GM13977 (cell line): ENCODE measurements around the gene TMEM132C.

Experiments used
- DNase-seq: peaks from one replicate; pipeline ENCODE4 v3.0.0; 2012; ENCODE audit warnings: low spot score
- CTCF ChIP-seq: IDR thresholded peaks from 2 replicates; pipeline ENCODE4 v1.5.1; 2012; ENCODE audit warnings: mild to moderate bottlenecking, control low read depth; ENCODE audit not compliant: insufficient read depth; ENCODE audit errors: extremely low read depth, missing control alignments
- in situ Hi-C: fragments of 300-500 bp; cut with MboI; formaldehyde crosslinking; loops from one replicate; pipeline ENCODE4 v1.12.0; 2022; ENCODE audit warnings: low sequenced_read_pairs, low pct_unique_long_range_greater_than_20kb, mixed read lengths, inconsistent platforms; ENCODE audit not compliant: unreplicated experiment

The TMEM132C gene

GRCh38 chr12:128606051-128606450, 339.1 kb downstream of the TMEM132C start:
- in situ Hi-C loops = no loop called here
- TF ChIP-seq CTCF = no peak
- no peak for DNase-seq

GRCh38 chr12:128606538-128606937, 339.6 kb downstream of the TMEM132C start:
- TF ChIP-seq CTCF = no peak
- DNase-seq = no peak
- in situ Hi-C loops = no loop called here

- DNase-seq = no peak
- no peak for TF ChIP-seq CTCF
- in situ Hi-C loops = no loop called here
Observed at GRCh38 chr12:128606970-128607369, 340.0 kb downstream of the TMEM132C start.

- TF ChIP-seq CTCF = no peak
- no peak for DNase-seq
- in situ Hi-C loops = no loop called here
Observed at GRCh38 chr12:128607641-128608040, 340.7 kb downstream of the TMEM132C start.

- in situ Hi-C loops = no loop called here
Observed at GRCh38 chr12:128609861-128610260, 342.9 kb downstream of the TMEM132C start.

GRCh38 chr12:128611736-128612135, 344.8 kb downstream of the TMEM132C start:
- in situ Hi-C loops = no loop called here
- no peak for TF ChIP-seq CTCF
- no peak for DNase-seq

More at GRCh38 chr12:128609861-128610260, 342.9 kb downstream of the TMEM132C start:
- DNase-seq = no peak
- no peak for TF ChIP-seq CTCF

- TF ChIP-seq CTCF = no peak
- in situ Hi-C loops = no loop called here
- no peak for DNase-seq
Observed at GRCh38 chr12:128612150-128612850, 345.3 kb downstream of the TMEM132C start.
